GM21447 (cell line): ENCODE results near the gene CD3E.
"Not testable (repeated sequence)": the region's sequence is repeated elsewhere in the genome, so short reads cannot be mapped to it uniquely, and the experiment has no call there.

Source experiments
- ATAC-seq: cut with Tn5 transposase; IDR thresholded peaks from one replicate; pipeline ENCODE4 v1.9.1; 2021; ENCODE audit not compliant: unreplicated experiment

CD3E gene

DNA sequence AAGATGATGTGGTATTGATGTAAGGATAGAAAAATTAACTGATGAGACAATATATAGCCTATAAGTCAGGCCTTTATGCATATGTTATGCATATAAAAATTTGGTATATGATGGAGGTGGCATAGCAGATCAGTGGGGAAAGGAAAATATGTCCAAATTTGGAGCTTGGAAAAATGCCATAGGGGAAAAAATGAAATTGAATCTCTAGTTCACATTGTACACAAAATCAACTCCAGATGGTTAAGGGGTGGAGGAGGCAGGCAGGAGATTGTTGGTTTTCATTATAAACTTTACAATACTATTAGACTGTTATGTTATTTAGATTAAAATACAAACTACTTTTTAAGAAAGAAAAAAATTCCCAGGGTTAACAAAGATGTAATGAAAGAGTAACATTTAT lies 15.1 kb upstream of the CD3E start:
- ATAC-seq = no peak

DNA sequence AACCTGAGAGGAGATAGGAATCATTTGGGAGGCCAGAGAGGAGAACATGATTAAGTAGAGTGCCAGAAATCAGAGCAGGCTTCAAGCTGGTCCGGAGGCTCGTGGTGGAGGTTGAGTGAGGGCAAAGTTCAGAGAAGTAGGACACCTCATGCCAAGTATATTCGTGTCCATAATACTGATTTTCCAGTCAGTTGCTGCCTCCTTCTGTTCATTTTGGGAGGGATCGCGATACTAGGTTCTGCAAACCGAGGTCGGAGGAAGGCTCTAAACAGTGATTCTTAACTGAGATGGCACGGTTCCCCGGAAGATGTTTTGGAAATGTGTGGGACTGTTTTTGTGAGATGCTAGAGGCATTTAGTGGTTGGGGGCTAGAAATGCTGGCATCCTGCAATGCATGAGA lies 13.6 kb upstream of the CD3E start:
- ATAC-seq = no peak

DNA sequence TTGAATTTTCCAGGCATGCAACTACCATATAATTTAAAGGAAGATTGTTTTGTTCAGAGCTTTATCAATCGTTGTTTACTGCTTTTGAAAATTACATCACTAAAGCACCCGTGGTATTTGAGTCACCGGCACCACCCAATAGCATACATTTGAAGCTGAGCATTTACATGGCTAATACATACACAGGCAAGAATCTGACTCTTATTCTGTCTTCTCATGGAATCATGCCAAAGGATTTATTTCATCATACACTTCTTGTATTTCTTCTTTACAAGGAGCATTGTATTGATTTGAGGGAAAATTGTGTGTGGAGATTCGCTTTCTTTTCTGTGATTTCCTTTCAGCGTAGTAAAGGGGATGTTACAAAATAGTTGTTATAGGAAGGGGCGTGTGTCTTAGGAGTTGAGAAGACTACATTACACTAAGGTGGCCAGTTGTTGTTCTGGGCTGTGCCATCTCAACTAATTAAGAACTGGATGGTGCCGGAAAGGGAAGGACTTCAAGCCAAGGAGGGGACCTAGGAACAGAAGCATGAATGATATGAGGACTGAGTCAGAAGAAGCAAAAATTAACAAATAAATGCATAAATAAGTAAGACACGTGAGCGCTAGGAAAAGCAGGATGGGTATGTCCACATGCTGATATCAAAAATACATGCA lies 12.9 kb upstream of the CD3E start:
- no peak for ATAC-seq

DNA sequence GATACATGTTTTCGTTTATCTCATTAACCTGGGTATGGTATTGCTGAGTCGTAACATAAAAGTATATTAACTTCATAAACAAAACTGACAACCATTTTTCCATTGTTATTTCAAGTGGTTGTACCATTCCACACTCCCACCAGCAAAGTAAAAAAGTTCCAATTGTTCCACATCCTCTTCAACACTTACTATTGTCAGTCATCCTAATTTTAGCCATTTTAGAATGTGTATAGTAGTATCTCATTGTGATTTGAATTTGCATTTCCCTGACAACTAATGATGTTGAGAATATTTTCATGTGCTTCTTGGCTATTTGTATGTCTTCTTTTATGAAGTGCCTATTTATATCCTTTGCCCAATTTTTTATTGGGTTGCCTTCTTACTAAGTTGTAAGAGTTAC lies 10.5 kb upstream of the CD3E start:
- no peak for ATAC-seq

DNA sequence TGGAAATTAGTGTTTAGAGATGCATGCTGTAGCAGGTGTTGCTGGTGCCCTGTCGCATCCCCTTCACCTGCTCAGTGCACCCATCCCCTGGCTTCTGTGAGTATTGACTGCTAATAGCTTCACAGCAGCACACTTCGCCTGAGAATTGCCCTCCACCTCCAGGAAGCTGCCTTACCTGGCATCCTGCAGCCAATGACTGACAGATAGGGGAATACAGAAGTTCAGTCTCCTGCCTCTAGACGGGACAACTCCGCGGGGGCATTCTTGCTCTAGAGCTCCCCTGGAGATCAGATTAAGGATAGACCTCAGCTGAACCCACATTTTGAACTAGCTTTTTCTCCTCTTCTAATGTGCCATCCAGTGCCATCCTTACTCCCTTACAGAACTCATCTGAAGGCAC lies 9.3 kb upstream of the CD3E start:
- no peak for ATAC-seq

DNA sequence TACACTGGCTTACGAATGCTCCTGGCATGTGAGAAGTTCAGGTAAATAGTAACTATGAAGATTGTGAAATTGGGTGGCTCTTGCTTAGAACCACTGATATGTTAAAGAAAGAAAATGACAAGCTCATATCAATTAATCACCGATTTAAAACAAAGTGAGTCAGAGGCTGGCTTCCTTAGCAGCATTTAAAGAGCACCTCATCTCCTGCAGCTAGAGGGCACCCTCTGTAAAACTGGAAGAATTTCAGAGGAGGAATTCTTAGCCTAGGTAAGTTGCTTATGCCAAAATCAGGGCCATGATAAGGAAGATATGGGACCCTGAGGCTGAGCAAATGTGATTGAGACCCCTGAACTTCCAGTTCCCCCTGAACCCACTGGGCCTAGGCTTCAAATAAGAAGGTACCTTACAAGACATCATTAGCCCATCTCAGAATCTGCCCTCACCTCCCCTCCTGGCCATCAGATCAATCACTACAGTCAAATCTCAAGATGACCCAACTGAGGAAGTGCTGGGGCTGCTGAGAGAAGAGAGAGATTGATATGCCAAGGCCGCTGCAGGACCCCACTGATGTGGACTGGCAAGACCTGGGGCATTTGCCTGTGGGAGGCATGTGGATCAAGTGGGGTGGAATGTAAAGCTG lies 8.6 kb upstream of the CD3E start:
- no peak for ATAC-seq

DNA sequence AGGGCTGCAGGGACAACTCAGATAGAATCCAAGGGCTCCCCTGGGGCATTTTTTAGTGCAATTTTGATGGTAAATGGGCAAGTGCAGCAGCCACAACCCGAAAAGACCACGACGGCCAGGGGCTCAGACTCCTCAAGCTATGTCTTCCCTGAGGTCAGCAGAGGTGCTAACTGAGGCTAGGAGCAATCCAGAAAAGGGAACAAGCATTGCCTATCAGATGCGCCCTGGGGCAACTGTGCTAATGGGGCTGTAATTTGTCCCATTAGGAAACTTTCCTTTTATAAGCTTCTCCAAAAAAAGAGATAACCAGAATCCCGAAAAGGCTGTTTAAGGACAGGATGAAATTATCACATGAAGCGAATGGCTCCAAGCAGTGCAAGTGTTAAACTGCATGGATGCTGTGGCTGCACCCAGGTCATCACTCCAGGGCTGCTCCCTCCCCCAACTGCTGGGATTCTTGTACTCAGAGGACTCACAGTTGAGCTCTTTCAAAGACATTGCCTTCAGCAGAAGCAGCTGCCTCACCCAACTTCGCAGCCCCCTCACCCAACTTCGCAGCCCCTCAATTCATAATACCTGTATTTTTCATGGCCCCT lies 2.8 kb upstream of the CD3E start:
- ATAC-seq = no peak

DNA sequence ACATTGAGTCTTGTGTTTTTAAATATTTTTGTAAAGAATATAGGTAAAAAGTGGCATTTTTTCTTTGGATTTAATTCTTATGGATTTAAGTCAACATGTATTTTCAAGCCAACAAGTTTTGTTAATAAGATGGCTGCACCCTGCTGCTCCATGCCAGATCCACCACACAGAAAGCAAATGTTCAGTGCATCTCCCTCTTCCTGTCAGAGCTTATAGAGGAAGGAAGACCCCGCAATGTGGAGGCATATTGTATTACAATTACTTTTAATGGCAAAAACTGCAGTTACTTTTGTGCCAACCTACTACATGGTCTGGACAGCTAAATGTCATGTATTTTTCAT lies 333 bp upstream of the CD3E start:
- ATAC-seq = no peak

DNA sequence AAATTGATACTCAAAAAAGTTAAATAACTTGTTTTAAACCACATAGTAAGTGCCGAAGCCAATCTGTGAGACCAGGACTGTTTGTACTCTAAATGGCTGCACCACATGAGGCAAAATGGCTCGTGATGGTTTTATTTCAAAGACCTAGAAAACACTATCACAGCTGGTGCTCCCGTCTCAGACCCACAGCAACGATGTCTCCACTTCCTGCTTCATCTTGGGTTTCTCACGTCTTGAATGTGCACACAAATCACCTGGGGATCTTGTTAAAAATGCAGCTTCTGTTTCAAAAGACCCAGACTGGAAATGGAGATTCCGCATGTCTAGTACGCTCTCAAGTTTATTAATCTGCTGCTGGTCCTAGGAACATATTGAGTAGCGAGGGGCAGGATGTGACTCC lies 1.2 kb downstream of the CD3E start:
- ATAC-seq = no peak

DNA sequence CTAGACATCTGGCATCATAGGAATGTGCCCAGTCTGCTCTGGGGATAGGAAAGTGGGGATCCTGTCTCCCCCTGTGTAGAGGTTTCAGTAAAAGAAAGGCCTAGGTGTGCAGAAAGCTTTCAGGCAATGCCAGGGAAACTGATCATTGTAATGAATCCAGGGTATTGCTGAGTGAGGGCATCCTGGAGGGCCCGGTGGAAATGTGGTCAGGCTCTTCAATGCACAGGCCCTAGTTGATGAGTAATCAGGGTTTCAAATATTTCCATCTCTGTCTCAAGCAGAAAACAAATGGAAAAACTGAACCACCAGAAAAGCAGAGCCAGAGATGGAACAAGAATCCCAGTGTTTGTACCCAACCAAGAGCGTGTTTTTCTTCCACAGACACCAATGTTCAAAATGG lies 2.0 kb downstream of the CD3E start:
- no peak for ATAC-seq

DNA sequence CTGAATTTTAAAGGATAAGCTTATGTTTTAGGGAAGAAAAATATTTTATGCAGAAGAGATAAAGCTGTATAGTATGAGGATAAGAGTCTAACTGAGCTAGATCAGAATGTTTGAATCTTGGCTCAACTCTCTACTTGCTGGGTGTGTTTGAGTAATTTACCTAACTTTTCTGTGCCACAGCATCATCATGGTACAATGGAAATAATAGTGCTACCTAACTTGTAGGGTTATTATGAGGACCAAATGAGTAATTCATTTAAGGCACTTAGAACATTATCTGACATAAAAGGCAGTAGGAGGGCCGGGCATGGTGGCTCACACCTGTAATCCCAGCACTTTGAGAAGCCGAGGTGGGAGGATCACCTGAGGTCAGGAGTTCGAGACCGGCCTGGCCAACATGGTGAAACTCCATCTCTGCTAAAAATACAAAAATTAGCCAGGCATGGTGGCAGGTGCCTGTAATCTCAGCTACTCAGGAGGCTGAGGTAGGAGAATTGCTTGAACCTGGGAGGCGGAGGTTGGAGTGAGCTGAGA lies 4.5 kb downstream of the CD3E start:
- not testable (repeated sequence) for ATAC-seq

DNA sequence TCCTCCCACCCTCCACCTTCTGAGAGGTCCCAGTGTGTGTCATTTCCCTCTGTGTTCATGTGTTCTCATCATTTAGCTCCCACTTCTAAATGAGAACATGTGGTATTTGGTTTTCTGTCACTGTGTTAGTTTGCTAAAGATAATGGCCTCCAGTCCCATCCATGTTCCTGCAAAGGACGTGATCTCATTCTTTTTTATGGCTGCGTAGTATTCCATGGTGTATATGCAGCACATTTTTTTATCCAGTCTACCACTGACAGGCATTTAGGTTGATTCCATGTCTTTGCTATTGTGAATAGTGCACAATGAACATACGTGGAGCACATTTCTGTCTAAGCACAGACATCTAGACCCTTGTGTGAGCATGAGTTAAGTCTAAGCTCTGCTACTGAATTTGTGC lies 5.7 kb downstream of the CD3E start:
- ATAC-seq = no peak

DNA sequence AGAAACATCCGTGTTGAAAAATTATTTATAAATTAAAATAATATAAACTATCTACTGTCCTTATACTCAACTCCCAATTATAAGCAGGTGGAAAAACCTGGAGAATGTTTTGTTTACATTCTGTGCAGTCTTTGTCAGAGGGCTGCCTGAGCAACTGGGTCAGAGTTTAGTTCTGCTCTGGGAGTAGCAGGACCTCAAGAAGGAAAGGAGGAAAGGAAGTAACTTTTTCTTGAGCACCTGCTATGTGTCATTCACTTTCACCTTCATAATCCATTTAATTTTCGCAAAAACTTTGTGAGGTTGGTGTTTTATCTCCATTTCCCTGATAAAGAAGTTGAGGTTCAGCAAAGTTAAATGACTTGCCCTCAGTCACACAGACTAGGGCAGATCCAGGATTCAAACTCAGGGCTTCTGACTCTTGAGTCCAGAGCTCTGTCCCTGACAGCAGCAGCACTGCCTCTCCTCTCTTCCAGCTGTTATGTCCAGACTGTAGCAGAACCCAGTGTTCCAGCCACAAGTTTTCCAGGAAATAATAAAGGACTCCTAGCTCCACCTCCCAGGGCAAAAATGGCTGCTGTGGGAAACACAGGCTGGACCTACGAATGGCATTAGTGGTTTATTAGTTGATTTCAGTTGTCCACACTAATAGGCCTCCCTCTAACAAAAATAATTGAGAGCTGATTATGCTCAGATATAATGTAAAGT lies 6.4 kb downstream of the CD3E start:
- no peak for ATAC-seq

DNA sequence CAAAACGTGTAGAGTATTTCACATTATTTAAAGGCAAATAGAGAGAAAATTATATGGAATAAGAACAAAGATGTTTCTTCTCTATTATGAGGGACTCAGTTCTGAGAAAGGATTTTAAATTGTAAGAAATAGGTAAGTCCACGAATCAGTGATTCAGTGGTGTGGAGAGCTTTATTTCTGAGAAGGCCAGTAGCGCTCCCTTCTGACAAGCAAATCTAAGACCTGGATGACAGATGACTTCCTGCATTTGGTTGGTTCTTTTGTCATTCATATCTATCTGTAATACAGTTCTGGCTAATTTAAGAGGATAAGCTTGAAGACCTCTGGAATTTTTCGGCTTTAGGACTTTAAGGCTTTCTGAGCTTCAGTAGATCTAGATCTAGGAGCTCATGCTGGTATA lies 7.0 kb downstream of the CD3E start:
- no peak for ATAC-seq

DNA sequence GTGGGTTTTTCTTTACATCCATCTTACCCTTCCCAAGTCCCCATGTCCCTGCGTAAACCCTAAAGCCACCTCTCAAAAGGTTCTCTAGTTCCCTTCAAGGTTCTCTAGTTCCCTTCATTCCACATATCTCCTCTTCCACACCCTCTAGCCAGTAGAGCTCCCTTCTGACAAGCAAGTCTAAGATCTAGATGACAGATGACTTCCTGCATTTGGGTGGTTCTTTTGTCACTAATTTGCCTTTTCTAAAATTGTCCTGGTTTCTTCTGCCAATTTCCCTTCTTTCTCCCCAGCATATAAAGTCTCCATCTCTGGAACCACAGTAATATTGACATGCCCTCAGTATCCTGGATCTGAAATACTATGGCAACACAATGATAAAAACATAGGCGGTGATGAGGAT lies 7.8 kb downstream of the CD3E start:
- ATAC-seq = no peak

DNA sequence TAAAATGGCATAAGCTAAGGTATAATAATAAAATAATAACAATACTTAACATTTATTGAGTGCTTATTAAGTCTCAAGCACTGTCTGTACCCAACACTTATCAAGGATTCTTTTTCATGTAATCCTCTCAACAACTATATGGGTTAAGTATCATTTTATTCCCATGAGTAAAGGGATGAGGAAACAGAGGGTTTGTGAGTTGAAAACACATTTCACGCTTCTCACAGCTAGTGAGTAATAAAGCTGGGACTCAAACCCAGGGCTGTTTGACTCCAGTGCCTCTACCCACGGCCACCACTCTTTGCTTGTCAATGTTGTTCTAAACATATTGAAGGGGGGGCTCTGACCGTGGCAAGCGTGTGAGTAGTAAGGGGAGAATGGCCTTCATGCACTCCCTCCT lies 8.7 kb downstream of the CD3E start:
- ATAC-seq = no peak

DNA sequence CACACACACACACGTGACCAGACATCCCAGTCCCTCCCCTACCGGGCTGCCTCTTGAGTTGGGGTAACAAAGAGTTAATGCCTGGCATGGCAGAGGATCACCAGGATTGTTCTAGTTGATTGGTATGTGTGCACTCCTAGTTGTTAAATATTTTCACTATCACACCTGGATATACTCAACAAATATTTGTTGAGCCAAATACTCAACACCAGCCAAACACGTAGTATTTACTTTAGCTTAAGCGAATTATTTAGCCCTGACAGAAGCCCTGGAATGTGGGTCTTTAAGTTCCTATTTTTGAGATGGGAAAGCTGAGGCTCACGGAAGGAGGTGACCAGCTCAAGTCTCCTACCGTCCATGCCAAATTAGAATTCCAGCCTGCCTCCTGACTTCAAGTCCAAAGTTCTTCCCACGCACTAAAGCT lies 10.5 kb downstream of the CD3E start:
- no peak for ATAC-seq

DNA sequence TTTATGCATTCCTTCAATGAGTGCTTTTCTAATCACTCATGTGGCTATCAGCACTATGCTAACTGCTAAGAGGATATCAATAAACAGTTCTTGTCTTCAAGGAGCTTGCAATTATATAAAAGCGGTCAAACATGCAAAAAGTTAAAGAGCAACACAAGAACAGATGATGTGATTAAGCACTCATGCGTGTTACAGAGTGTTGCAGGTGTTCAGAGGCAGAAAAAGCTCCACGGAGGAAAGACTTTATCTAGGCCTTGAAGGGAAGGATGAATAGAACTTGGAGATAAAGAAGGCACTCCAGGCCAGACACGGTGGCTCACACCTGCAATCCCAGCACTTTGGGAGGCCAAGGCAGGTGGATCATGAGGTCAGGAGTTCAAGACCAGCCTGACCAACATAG lies 13.6 kb downstream of the CD3E start:
- ATAC-seq = no peak

DNA sequence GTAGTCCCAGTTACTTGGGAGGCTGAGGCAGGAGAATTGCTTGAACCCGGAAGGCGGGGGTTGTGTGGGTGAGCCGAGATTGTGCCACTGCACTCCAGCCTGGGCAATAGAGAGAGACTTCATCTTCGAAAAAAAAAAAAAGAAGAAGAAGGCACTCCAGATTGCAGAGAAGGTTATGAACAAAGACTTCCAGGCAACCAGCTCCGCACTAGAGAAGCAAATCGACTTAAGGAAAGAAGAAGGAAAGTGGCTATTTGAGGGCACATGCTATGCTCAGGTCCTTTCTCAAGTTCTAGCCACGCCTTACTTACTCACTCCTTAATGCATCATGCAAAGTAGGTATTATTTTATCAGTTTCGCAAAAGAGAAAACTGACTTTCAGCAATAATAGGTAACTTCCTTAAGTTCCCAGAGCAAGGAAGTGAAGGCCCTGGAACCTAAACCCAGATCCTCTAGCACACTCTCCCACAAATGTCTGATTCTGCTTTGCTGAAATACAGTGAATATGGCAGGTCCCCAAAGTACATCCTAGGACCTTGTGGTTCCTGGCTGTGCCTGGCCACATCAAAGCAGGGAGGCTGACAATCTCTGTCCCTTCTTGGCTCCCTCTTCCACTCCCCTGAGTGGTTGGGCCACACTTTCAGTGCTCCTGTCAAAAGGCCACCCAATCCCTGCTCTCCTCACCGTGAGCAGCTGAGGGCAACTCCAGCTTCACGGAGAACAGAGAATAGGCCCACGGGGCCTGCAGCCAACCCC lies 14.2 kb downstream of the CD3E start:
- no peak for ATAC-seq

DNA sequence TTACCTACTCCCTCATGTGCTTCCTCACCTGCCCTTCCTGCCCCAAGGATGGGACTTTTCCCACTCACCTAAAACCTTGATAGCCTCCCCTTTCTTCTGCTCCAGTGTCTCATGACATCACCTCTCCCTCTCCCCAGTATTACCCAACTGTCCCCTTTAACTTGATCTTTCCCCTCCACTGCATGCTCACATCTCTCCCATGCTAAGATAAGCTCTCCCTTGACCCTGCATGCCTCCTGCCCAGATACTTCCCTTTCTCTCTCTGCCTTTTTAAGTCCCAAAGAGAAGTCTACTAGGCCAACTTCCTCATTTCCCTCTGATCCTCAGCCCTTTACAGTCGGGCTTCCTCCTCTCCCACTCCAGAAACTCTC lies 14.8 kb downstream of the CD3E start:
- no peak for ATAC-seq

DNA sequence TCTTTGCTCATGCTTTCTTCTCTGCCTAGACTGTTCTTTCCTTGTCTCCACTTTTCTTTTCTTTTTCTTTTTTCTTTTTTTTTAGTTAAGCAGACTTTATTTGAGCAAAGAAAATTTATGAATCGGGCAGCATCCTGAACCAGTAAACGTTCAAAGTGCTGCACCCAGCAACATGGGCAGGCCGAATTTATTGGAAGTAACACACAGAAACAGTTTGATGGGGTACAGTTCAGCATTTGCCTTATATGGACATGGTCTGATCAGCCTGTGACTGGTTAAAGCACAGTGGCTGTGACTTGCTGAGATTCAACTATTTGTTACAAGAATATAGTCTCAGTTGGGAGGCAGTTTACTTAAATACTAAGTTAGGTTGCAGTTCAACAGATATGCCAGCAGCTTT lies 16.0 kb downstream of the CD3E start:
- ATAC-seq = no peak
